Adipose tissue (tissue), 3 donors: ENCODE data around the gene SMKR1. TPM values are rescaled to one million over a fixed set of nuclear protein-coding genes. Genes with fewer than 3 reads are reported as not detected.

Experiments used
- H3K27ac ChIP-seq: one replicate; pipeline ENCODE4 v1.5.1; 2013; ENCODE audit warnings: low read depth, low read length
- WGBS, 3 donors: extraction: QIAGEN DNeasy Blood & Tissue Kit; methylation state at CpG; one replicate each; pipeline ENCODE4 v1.1.7; 2013; 5-methylcytosine and 5-hydroxymethylcytosine counted together
- polyA plus RNA-seq, 3 donors: library from polyadenylated mRNA; stranded (reverse); fragments of 200-250 nt; gene quantifications; one replicate each; pipeline ENCODE4 v1.2.3, GENCODE V29; 2013
- donor health status: healthy with polysubstance abuse.
- donor health status: Bipolar disorder and iron deficiency.
- donor health status: healthy.

Gene SMKR1
- polyA plus RNA-seq, 3 donors, result 0.07 to 2.0 TPM; not detected in 1

- 45 to 62% (median 51%) methylated on average over 8 of the region's 8 CpGs for WGBS, 3 donors
- H3K27ac ChIP-seq, result no peak overlapping the region
Observed at GRCh38 chr7:129556607-129557133, 54.3 kb downstream of the SMKR1 start.

GRCh38 chr7:129557686-129558481 lies 55.6 kb downstream of the SMKR1 start:
- H3K27ac ChIP-seq, result no peak overlapping the region
- WGBS, 3 donors, result 51 to 60% (median 54%) methylated on average over 11 of the region's 11 CpGs

- H3K27ac ChIP-seq, result no peak overlapping the region
- 69 to 84% (median 74%) methylated on average over 8 of the region's 8 CpGs for WGBS, 3 donors
Observed at GRCh38 chr7:129559564-129559963, 57.2 kb downstream of the SMKR1 start.

- 44 to 49% (median 46%) methylated on average over 5 of the region's 5 CpGs for WGBS, 3 donors
- H3K27ac ChIP-seq, result no peak overlapping the region
Observed at GRCh38 chr7:129560831-129561230, 58.5 kb downstream of the SMKR1 start.

GRCh38 chr7:129561677-129562359 lies 59.5 kb downstream of the SMKR1 start:
- WGBS, 3 donors, result 55 to 58% (median 56%) methylated on average over 12 of the region's 12 CpGs

More at GRCh38 chr7:129561677-129562359, 59.5 kb downstream of the SMKR1 start:
- no peak overlapping the region for H3K27ac ChIP-seq

Other genes starting within 250 kb of the SMKR1 start
- under 1 TPM; 0.11 to 0.20 (median 0.16) TPM for gene STRIP2, start 68.1 kb upstream of the SMKR1 start, polyA plus RNA-seq
- 1 to 10 TPM; 4.4 to 7.2 (median 7.0) TPM for gene NRF1, start 109.2 kb downstream of the SMKR1 start, polyA plus RNA-seq